Hepatocyte (in vitro differentiated cells): ENCODE measurements around the gene AGAP3. TPM values are rescaled to one million over a fixed set of nuclear protein-coding genes. Genes with fewer than 3 reads are reported as not detected.

Source experiments
- DNase-seq: peaks from one replicate; pipeline ENCODE4 v3.0.0-alpha.2; 2016; ENCODE audit warnings: low spot score
- H2AFZ ChIP-seq: fragments of 200-600 bp; sonication (generic); 2 replicates; pipeline ENCODE4 v1.6.0; 2016; ENCODE audit warnings: antibody characterized with exemption, mild to moderate bottlenecking
- H3K27ac ChIP-seq: fragments of 200-600 bp; sonication (generic); 2 replicates; pipeline ENCODE4 v1.5.1; 2016; ENCODE audit warnings: mild to moderate bottlenecking
- H3K27me3 ChIP-seq: fragments of 200-600 bp; sonication (generic); 2 replicates; pipeline ENCODE4 v1.6.1; 2016
- H3K36me3 ChIP-seq: fragments of 200-600 bp; sonication (generic); replicated peaks from 2 replicates; pipeline ENCODE4 v1.5.1; 2016; ENCODE audit warnings: low read depth; ENCODE audit not compliant: insufficient read depth
- H3K4me1 ChIP-seq: fragments of 200-600 bp; sonication (generic); 2 replicates; pipeline ENCODE4 v1.5.1; 2016; ENCODE audit warnings: mild to moderate bottlenecking, moderate library complexity; ENCODE audit not compliant: insufficient read depth
- H3K4me2 ChIP-seq: fragments of 200-600 bp; sonication (generic); 2 replicates; pipeline ENCODE4 v1.6.0; 2016
- H3K4me3 ChIP-seq: fragments of 200-600 bp; sonication (generic); 2 replicates; pipeline ENCODE4 v1.5.1; 2016; ENCODE audit warnings: mild to moderate bottlenecking
- H3K79me2 ChIP-seq: fragments of 200-600 bp; sonication (generic); 2 replicates; pipeline ENCODE4 v1.6.0; 2017; ENCODE audit warnings: mild to moderate bottlenecking
- H3K9me2 ChIP-seq: fragments of 200-600 bp; sonication (generic); replicated peaks from 2 replicates; pipeline ENCODE4 v1.6.0; 2017; ENCODE audit warnings: mild to moderate bottlenecking; ENCODE audit not compliant: insufficient read depth
- H3K9me3 ChIP-seq: fragments of 200-600 bp; sonication (generic); 2 replicates; pipeline ENCODE4 v1.5.1; 2016; ENCODE audit warnings: low read depth, mild to moderate bottlenecking
- H4K20me1 ChIP-seq: fragments of 200-600 bp; sonication (generic); 2 replicates; pipeline ENCODE4 v1.6.0; 2016; ENCODE audit warnings: mild to moderate bottlenecking; ENCODE audit not compliant: insufficient read depth, poor library complexity, severe bottlenecking
- EZH2 ChIP-seq: fragments of 200-600 bp; sonication (generic); IDR thresholded peaks from 2 replicates; pipeline ENCODE4 v1.6.1; 2016; ENCODE audit warnings: antibody characterized with exemption, mild to moderate bottlenecking, borderline replicate concordance
- EZH2phosphoT487 ChIP-seq: fragments of 200-600 bp; sonication (generic); IDR thresholded peaks from one replicate; pipeline ENCODE4 v1.6.1; 2018; ENCODE audit warnings: antibody characterized with exemption, mild to moderate bottlenecking, low read depth, moderate library complexity; ENCODE audit not compliant: unreplicated experiment, severe bottlenecking
- WGBS: methylation state at CpG from one replicate; pipeline ENCODE4 v1.1.6; 2016; ENCODE audit warnings: low lambda C conversion rate; ENCODE audit errors: missing lambda C conversion rate; 5-methylcytosine and 5-hydroxymethylcytosine counted together
- polyA plus RNA-seq: library from polyadenylated mRNA; unstranded; fragments of >200 nt; fragmentation: Nextera tagmentation; extraction: Ambion mirVana; gene quantifications from 2 replicates; pipeline ENCODE4 v1.2.1, GENCODE V29; 2016
- total RNA-seq: library from RNA; depleted of rRNA; stranded (reverse); fragments of >200 nt; gene quantifications from 2 replicates; pipeline ENCODE4 v1.2.3, GENCODE V29; 2014
- TF ChIP-seq, protein P1 (sequence below): fragments of 200-600 bp; sonication (generic); IDR thresholded peaks from 2 replicates; pipeline ENCODE4 v1.5.1; 2016; ENCODE audit warnings: antibody characterized with exemption, mild to moderate bottlenecking; ENCODE audit not compliant: poor library complexity

The AGAP3 gene
- total and polyA plus RNA-seq, 2 experiments from 2014 or later = 44.0 to 56.7 TPM

DNA sequence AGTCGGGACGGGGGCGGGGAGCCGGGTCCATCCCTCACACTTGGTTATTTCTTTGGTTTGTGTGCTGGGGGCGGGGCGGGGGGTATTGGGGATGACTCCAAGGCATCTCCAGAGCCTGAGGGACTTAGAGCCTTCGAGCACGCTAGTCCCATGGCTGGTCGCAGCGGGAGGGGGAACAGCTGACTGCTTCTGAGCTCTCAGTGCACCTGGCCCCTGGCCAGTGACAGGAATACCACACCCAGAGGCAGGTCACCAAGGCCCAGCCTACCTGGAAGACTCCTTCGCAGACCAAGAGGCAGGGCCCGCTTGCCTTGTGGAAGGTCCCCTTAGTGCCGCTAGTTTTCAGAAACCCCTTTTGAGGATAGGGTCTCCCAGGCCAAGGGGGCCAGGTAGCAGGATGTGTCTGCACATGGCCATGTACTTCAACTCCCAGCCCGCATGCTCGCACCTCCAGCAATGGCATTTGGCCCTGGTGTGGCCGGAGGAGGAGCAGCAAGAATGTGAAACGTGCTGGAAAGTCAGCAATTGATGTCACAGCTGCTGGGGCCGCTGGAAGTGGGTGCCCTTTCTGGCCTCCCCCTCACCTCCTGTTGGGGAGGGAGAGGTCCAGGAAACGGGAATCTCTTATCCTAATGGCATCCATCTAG, 40.3 kb downstream of the AGAP3 start:
- peaks cover 33% of the 10 kb centered on the region for H4K20me1 ChIP-seq
- 77% methylated on average over 14 of the region's 19 CpGs for WGBS
- H3K79me2 ChIP-seq = no peaks in the 10 kb centered on the region
- H3K4me2 ChIP-seq = peak overlapping the region; percentile 96
- DNase-seq = no peak
- no peaks in the 10 kb centered on the region for H3K9me3 ChIP-seq
- no peak overlapping the region for H3K4me3 ChIP-seq
- no peaks in the 10 kb centered on the region for H3K27me3 ChIP-seq
- no peaks in the 10 kb centered on the region for H3K9me2 ChIP-seq
- H3K27ac ChIP-seq = no peak overlapping the region
- no peak overlapping the region for H2AFZ ChIP-seq
- no peaks in the 10 kb centered on the region for H3K36me3 ChIP-seq
- peaks cover 6% of the 10 kb centered on the region for H3K4me1 ChIP-seq
- TF ChIP-seq, protein P1, sequence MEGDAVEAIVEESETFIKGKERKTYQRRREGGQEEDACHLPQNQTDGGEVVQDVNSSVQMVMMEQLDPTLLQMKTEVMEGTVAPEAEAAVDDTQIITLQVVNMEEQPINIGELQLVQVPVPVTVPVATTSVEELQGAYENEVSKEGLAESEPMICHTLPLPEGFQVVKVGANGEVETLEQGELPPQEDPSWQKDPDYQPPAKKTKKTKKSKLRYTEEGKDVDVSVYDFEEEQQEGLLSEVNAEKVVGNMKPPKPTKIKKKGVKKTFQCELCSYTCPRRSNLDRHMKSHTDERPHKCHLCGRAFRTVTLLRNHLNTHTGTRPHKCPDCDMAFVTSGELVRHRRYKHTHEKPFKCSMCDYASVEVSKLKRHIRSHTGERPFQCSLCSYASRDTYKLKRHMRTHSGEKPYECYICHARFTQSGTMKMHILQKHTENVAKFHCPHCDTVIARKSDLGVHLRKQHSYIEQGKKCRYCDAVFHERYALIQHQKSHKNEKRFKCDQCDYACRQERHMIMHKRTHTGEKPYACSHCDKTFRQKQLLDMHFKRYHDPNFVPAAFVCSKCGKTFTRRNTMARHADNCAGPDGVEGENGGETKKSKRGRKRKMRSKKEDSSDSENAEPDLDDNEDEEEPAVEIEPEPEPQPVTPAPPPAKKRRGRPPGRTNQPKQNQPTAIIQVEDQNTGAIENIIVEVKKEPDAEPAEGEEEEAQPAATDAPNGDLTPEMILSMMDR = no peak
- TF ChIP-seq EZH2 = no peak
- TF ChIP-seq EZH2phosphoT487 = no peak

DNA sequence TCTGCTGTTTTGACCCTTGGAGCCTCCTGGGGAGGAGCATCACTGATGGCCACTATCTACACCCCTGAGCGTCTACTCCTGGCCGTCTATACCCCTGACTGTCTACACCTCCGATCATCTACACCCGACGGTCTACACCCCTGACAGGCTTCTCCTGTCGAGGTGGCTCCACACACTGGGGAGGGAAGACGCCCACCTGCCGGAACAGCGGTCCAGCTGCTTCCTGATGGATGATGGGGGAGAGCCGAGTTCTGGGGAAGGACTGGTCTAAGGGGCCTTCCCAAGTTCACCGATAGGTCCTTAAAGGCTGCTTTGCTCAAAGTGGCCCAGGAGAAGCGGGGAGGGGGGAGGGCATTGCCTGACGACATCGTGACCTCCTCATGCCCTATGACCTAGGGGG, 41.9 kb downstream of the AGAP3 start:
- no peaks in the 10 kb centered on the region for H3K36me3 ChIP-seq
- H3K4me3 ChIP-seq = no peak overlapping the region
- 88% methylated on average over 14 of the region's 14 CpGs for whole genome bisulfite sequencing
- H2AFZ ChIP-seq = no peak overlapping the region
- peaks cover 6% of the 10 kb centered on the region for H3K4me1 ChIP-seq
- no peaks in the 10 kb centered on the region for H3K9me3 ChIP-seq
- H4K20me1 ChIP-seq = peaks cover 33% of the 10 kb centered on the region
- H3K9me2 ChIP-seq = no peaks in the 10 kb centered on the region
- no peak overlapping the region for H3K27ac ChIP-seq
- H3K4me2 ChIP-seq = no peak overlapping the region
- H3K79me2 ChIP-seq = no peaks in the 10 kb centered on the region
- no peak for TF ChIP-seq EZH2
- TF ChIP-seq, protein P1 = no peak
- TF ChIP-seq EZH2phosphoT487 = no peak
- no peak for DNase-seq
- no peaks in the 10 kb centered on the region for H3K27me3 ChIP-seq

DNA sequence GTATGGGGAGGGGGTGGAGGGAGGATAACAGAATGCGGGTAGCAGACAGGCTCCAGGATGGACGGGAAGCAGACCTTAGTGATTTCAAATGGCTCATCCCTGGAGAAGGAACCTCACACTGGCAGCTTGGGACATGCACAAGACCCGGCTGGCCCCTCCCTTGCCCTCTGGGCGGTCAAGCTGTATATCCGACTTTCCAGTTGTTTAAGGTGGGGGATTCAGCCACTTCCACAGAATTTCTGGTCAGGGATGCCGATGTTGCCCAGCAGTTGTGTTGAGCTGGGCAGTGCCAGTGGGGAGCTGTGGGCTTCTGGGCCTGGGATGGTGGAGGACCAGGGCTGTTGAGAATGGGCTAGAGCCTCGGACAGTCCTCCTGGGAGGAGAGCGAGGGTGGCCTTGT, 42.4 kb downstream of the AGAP3 start:
- Histone ChIP-seq H2AFZ (no peak overlapping the region), H4K20me1 (peaks cover 33% of the 10 kb centered on the region)
- TF ChIP-seq, protein P1 = no peak
- TF ChIP-seq EZH2 (no peak), EZH2phosphoT487 (no peak)

More for the DNA sequence above, 42.4 kb downstream of the AGAP3 start:
- DNase-seq = no peak
- H3K4me3 ChIP-seq = no peak overlapping the region
- H3K4me2 ChIP-seq = no peak overlapping the region
- no peaks in the 10 kb centered on the region for H3K27me3 ChIP-seq
- H3K36me3 ChIP-seq = no peaks in the 10 kb centered on the region
- no peaks in the 10 kb centered on the region for H3K9me3 ChIP-seq
- no peak overlapping the region for H3K27ac ChIP-seq
- 94% methylated on average over 8 of the region's 8 CpGs for WGBS
- H3K79me2 ChIP-seq = no peaks in the 10 kb centered on the region
- H3K4me1 ChIP-seq = peaks cover 6% of the 10 kb centered on the region
- no peaks in the 10 kb centered on the region for H3K9me2 ChIP-seq
